Psoas muscle (tissue), 8 donors: ENCODE data around the gene SUSD4. TPM values are rescaled to one million over a fixed set of nuclear protein-coding genes. Genes with fewer than 3 reads are reported as not detected.

Experiments used
- ATAC-seq, 4 donors: fragments of 200-7000 bp; cut with Tn5 transposase; one replicate each; pipeline ENCODE4 v1.9.1; 2020; ENCODE audit warnings: moderate library complexity in 3 of 4, mild to moderate bottlenecking in 2 of 4
- DNase-seq, 2 donors: peaks; one replicate each; pipeline ENCODE4 v3.0.0-alpha.2; 2020
- H3K27ac ChIP-seq: fragments of 200-600 bp; one replicate; pipeline ENCODE4 v1.8.0; 2022
- H3K27me3 ChIP-seq, 3 donors: fragments of 200-600 bp in 1 of 3; one replicate each; pipeline versions ENCODE4 v1.6.1 to v1.8.0; 2013 to 2022; ENCODE audit warnings: low read length in 2 of 3, mild to moderate bottlenecking in 2 of 3, moderate library complexity in 1 of 3; ENCODE audit not compliant: insufficient read depth in 3 of 3
- H3K36me3 ChIP-seq, 2 donors: fragments of 200-600 bp in 1 of 2; one replicate each; pipeline versions ENCODE4 v1.6.1 to v1.8.0; 2013 to 2022; ENCODE audit warnings: low read depth in 1 of 2, mild to moderate bottlenecking in 1 of 2, moderate library complexity in 1 of 2; ENCODE audit not compliant: insufficient read depth in 1 of 2
- H3K4me1 ChIP-seq: fragments of 200-600 bp; one replicate; pipeline ENCODE4 v1.8.0; 2022
- H3K4me3 ChIP-seq: fragments of 200-600 bp; one replicate; pipeline ENCODE4 v1.8.0; 2022; ENCODE audit warnings: mild to moderate bottlenecking
- H3K9me3 ChIP-seq: fragments of 200-600 bp; one replicate; pipeline ENCODE4 v1.8.0; 2022
- WGBS, 3 donors: extraction: QIAGEN DNeasy Blood & Tissue Kit; methylation state at CpG; one replicate each; pipeline versions ENCODE4 v1.1.6 to v1.1.7; 2013; 5-methylcytosine and 5-hydroxymethylcytosine counted together
- intact Hi-C, 2 donors: fragments of 100-400 bp; cut with DNase I; formaldehyde crosslinking; loops; one replicate each; pipeline versions ENCODE4 v1.11.0 to v1.14.2; 2022
- polyA plus RNA-seq, 3 donors: library from polyadenylated mRNA; stranded (reverse); fragments of 200-250 nt; gene quantifications; one replicate each; pipeline ENCODE4 v1.2.3, GENCODE V29; 2013
- total RNA-seq, 4 donors: library from RNA; stranded (reverse); fragmentation: NEBNext Ultra II Directional in 2 of 4; extraction: Animal tissue kit (Norgen Biotek cat#: 25700) in 2 of 4; gene quantifications; one replicate each; pipeline versions ENCODE4 v1.2.1 to v1.2.4, GENCODE V29; 2021 to 2023
- TF ChIP-seq, protein P1 (sequence below): fragments of 200-600 bp; IDR thresholded peaks from one replicate; pipeline ENCODE4 v1.8.0; 2022; ENCODE audit warnings: antibody characterized with exemption
- donor health status: healthy with polysubstance abuse.
- donor health status: DM: no; HTN: no; CAD: no; lungs with moderate emphysema.
- donor health status: Bipolar disorder and iron deficiency.
- donor health status: healthy.
- donor health status: DM: yes; HTN: yes; CAD: no.
- donor health status: DM: no; HTN: no; CAD: no.
- donor health status: DM: no; HTN: no; CAD: no.
- donor health status: DM: yes; HTN: yes; CAD: no.

The SUSD4 gene
- total and polyA plus RNA-seq, 7 donors: 0.08 to 3.9 (median 0.21) TPM

DNA sequence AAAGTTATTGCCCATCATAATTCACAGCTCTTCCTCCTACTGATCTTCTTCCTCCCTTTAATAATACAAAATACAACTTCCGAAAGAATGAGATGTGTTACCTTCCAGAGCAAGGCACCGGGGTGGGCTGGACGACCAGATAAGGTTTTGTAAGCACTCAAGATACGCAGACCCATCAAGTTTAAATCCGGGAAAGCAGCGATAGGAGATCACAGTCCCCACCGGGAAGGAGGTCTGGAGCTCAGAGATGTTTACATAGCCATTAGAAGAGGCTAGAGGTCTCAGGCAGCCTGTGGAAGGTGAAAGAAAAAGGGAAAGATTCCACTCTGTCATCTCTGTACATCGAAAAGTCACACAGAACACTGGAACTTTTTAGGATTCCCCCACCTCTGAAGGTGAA lies 99.4 kb downstream of the SUSD4 start:
- WGBS, 3 donors: 68 to 77% (median 71%) methylated on average over 8 of the region's 8 CpGs
- TF ChIP-seq, protein P1, sequence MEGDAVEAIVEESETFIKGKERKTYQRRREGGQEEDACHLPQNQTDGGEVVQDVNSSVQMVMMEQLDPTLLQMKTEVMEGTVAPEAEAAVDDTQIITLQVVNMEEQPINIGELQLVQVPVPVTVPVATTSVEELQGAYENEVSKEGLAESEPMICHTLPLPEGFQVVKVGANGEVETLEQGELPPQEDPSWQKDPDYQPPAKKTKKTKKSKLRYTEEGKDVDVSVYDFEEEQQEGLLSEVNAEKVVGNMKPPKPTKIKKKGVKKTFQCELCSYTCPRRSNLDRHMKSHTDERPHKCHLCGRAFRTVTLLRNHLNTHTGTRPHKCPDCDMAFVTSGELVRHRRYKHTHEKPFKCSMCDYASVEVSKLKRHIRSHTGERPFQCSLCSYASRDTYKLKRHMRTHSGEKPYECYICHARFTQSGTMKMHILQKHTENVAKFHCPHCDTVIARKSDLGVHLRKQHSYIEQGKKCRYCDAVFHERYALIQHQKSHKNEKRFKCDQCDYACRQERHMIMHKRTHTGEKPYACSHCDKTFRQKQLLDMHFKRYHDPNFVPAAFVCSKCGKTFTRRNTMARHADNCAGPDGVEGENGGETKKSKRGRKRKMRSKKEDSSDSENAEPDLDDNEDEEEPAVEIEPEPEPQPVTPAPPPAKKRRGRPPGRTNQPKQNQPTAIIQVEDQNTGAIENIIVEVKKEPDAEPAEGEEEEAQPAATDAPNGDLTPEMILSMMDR: no peak

GRCh38 chr1:223261914-223262313 lies 102.1 kb downstream of the SUSD4 start:
- 62 to 75% (median 70%) methylated on average over 3 of the region's 3 CpGs for WGBS, 3 donors
- Histone ChIP-seq H3K4me3 (no peak overlapping the region), H3K4me1 (no peaks in the 10 kb centered on the region), H3K36me3 (no peaks in the 10 kb centered on the region), H3K9me3 (no peaks in the 10 kb centered on the region), H3K27me3 (no peaks in the 10 kb centered on the region), H3K27ac (no peak overlapping the region)
- TF ChIP-seq, protein P1: no peak
- intact Hi-C loops: loop anchor here in 1 of 2 donors (10.0 kb wide), 1 partner anchor 103 kb away; the partner anchor contains the start of gene SUSD4
- DNase-seq (no peak), ATAC-seq (no peak)

More for the DNA sequence above, 99.4 kb downstream of the SUSD4 start:
- H3K4me1 ChIP-seq: no peaks in the 10 kb centered on the region
- no peaks in the 10 kb centered on the region for H3K27me3 ChIP-seq
- DNase-seq (no peak), ATAC-seq (no peak)
- intact Hi-C loops: loop anchor here in 1 of 2 donors (10.0 kb wide), 1 partner anchor 100 kb away; the partner anchor contains the start of gene SUSD4
- H3K36me3 ChIP-seq: no peaks in the 10 kb centered on the region
- no peaks in the 10 kb centered on the region for H3K9me3 ChIP-seq
- no peak overlapping the region for H3K27ac ChIP-seq
- H3K4me3 ChIP-seq: no peak overlapping the region

DNA sequence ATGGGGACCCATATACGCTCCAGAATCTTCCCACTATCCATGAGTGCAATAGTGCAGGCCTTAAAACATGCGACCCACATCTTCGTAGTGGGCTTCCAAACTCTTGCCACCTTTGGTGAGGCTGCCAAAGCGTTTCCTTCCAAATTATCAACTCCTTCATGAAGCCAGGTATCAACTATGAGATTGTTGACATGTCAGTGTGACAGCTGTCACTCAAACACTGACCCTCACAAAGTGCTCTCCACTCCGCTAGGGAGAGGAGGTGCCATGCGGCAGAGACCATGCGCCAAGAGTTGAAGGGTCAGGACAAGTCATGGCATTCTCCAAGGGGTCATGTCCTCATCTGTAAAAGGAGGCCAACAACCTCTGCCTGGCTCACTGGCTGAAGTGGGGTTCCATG lies 103.3 kb downstream of the SUSD4 start:
- 95 to 97% (median 96%) methylated on average over 7 of the region's 7 CpGs for WGBS, 3 donors
- Histone ChIP-seq H3K27me3 (no peaks in the 10 kb centered on the region), H3K27ac (no peak overlapping the region), H3K4me3 (no peak overlapping the region), H3K36me3 (no peaks in the 10 kb centered on the region), H3K4me1 (no peaks in the 10 kb centered on the region), H3K9me3 (no peaks in the 10 kb centered on the region)
- DNase-seq: no peak
- intact Hi-C loops: loop anchor here in 1 of 2 donors (10.0 kb wide), 1 partner anchor 104 kb away; the partner anchor contains the start of gene SUSD4
- no peak for ATAC-seq
- TF ChIP-seq, protein P1: no peak

- no peak for DNase-seq
- H3K4me3 ChIP-seq: no peak overlapping the region
- intact Hi-C loops: no loop called here
- no peaks in the 10 kb centered on the region for H3K9me3 ChIP-seq
- TF ChIP-seq, protein P1: no peak
- no peaks in the 10 kb centered on the region for H3K27me3 ChIP-seq
- no peak for ATAC-seq
- H3K27ac ChIP-seq: no peak overlapping the region
- WGBS, 3 donors: 66 to 78% (median 72%) methylated on average over 3 of the region's 3 CpGs
- H3K4me1 ChIP-seq: no peaks in the 10 kb centered on the region
- H3K36me3 ChIP-seq: no peaks in the 10 kb centered on the region
These were observed 104.5 kb downstream of the SUSD4 start for GRCh38 chr1:223259462-223259861.

GRCh38 chr1:223258751-223259198 lies 105.2 kb downstream of the SUSD4 start:
- intact Hi-C loops: no loop called here
- DNase-seq (no peak), ATAC-seq (no peak)
- no peak overlapping the region for H3K27ac ChIP-seq
- WGBS, 3 donors: 40 to 64% (median 50%) methylated on average over 6 of the region's 6 CpGs
- no peak overlapping the region for H3K4me3 ChIP-seq
- TF ChIP-seq, protein P1: no peak
- no peaks in the 10 kb centered on the region for H3K9me3 ChIP-seq
- H3K4me1 ChIP-seq: no peaks in the 10 kb centered on the region
- no peaks in the 10 kb centered on the region for H3K36me3 ChIP-seq
- H3K27me3 ChIP-seq: no peaks in the 10 kb centered on the region
